Activated CD4-positive, CD25-positive, alpha-beta regulatory T cell treated with anti-CD3 and anti-CD28 coated beads, Interleukin-2, amount 50 U/mL, for 16 hours (primary cell): ENCODE measurements around the gene KCNQ1OT1.

Experiments
- DNase-seq: peaks from one replicate; pipeline ENCODE4 v3.0.0-alpha.2; 2020; ENCODE audit warnings: low read depth, low spot score

Gene KCNQ1OT1

GRCh38 chr11:2737226-2737590 lies 37.4 kb upstream of the KCNQ1OT1 start:
- no peak for DNase-seq

GRCh38 chr11:2736577-2737225 lies 36.9 kb upstream of the KCNQ1OT1 start:
- DNase-seq = no peak

- no peak for DNase-seq
These were observed 35.3 kb upstream of the KCNQ1OT1 start for GRCh38 chr11:2735053-2735589.

GRCh38 chr11:2734181-2735052 lies 34.6 kb upstream of the KCNQ1OT1 start:
- DNase-seq = no peak

GRCh38 chr11:2732940-2733628 lies 33.3 kb upstream of the KCNQ1OT1 start:
- DNase-seq = no peak

- DNase-seq = no peak
These were observed 32.6 kb upstream of the KCNQ1OT1 start for GRCh38 chr11:2732261-2732939.

GRCh38 chr11:2731130-2732125 lies 31.6 kb upstream of the KCNQ1OT1 start:
- no peak for DNase-seq

- no peak for DNase-seq
These were observed 30.7 kb upstream of the KCNQ1OT1 start for GRCh38 chr11:2730272-2731129.

- no peak for DNase-seq
These were observed 30.0 kb upstream of the KCNQ1OT1 start for GRCh38 chr11:2729841-2730240.

- DNase-seq = no peak
These were observed 29.0 kb upstream of the KCNQ1OT1 start for GRCh38 chr11:2728663-2729332.

- DNase-seq = no peak
These were observed 28.4 kb upstream of the KCNQ1OT1 start for GRCh38 chr11:2728128-2728662.

- DNase-seq = no peak
These were observed 27.2 kb upstream of the KCNQ1OT1 start for GRCh38 chr11:2726964-2727363.

- DNase-seq = no peak
These were observed 25.8 kb upstream of the KCNQ1OT1 start for GRCh38 chr11:2725368-2726300.

- DNase-seq = no peak
These were observed 25.0 kb upstream of the KCNQ1OT1 start for GRCh38 chr11:2724653-2725367.

GRCh38 chr11:2724104-2724503 lies 24.3 kb upstream of the KCNQ1OT1 start:
- no peak for DNase-seq

- no peak for DNase-seq
These were observed 23.2 kb upstream of the KCNQ1OT1 start for GRCh38 chr11:2722955-2723354.
